ENCODE measurements around the gene LRRC41.

GRCh38 chr1:46268578-46268977 lies 34.8 kb downstream of the LRRC41 start:
- TF ChIP-seq PKNOX1 (IDR thresholded peaks at IDR 0.05) = no peak
- no peak for TF ChIP-seq BHLHE40 (IDR thresholded peaks at IDR 0.05; ENCODE audit: borderline replicate concordance)
- no peak for TF ChIP-seq ARNT (IDR thresholded peaks at IDR 0.05)
- no peak for TF ChIP-seq SUZ12 (IDR thresholded peaks at IDR 0.05)

Measured in HEK293T (cell line).